Measurements from ENCODE around the gene WDFY2.

WDFY2 gene

DNA sequence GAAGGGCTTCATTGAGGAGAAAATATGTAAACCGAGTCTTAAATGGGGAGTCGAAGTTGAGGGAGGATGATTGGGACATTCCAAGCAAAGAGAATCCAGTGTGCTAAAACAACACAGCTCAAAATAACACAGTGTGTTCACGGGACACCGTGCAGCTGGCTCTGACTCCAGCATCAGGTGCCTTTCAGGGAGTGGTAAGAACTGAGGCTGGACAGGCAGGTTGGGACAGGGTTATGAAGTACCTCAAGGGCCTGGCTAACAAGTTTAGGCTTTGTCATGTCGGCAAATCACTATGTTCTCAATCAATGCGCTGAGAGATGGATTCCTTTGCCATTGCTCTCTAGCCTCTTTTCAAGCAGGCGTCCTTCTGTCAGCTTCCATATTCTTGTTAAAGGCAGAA is 27.5 kb upstream of the WDFY2 start:
- TF ChIP-seq, protein P1, sequence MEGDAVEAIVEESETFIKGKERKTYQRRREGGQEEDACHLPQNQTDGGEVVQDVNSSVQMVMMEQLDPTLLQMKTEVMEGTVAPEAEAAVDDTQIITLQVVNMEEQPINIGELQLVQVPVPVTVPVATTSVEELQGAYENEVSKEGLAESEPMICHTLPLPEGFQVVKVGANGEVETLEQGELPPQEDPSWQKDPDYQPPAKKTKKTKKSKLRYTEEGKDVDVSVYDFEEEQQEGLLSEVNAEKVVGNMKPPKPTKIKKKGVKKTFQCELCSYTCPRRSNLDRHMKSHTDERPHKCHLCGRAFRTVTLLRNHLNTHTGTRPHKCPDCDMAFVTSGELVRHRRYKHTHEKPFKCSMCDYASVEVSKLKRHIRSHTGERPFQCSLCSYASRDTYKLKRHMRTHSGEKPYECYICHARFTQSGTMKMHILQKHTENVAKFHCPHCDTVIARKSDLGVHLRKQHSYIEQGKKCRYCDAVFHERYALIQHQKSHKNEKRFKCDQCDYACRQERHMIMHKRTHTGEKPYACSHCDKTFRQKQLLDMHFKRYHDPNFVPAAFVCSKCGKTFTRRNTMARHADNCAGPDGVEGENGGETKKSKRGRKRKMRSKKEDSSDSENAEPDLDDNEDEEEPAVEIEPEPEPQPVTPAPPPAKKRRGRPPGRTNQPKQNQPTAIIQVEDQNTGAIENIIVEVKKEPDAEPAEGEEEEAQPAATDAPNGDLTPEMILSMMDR (IDR thresholded peaks at IDR 0.05; ENCODE audit: borderline replicate concordance, insufficient read depth, low read depth, low read length), result no peak
- H3K4me3 ChIP-seq (ENCODE audit: low read depth, low read length), result no peak overlapping the region

DNA sequence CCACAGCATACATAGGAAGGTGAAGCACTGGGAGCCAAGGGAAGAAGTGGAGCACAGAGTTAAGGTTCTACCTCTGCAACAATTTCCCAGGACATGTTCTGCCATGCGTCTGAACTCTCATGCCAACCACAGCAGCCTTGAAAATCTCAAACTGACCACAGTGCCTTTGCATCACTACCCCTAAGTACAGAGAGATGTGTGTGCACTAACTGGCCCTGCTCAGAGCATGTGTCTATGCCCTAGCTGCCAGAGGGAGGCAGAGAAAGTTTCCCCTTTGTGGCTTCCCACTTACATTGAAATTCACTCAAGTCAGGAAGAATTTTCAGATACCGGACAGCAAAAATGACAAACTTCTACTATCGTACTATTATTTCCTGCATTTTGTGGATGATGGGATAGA is 26.8 kb upstream of the WDFY2 start:
- TF ChIP-seq, protein P1 (IDR thresholded peaks at IDR 0.05; ENCODE audit: borderline replicate concordance, insufficient read depth, low read depth, low read length), result no peak
- H3K4me3 ChIP-seq (ENCODE audit: low read depth, low read length), result no peak overlapping the region

DNA sequence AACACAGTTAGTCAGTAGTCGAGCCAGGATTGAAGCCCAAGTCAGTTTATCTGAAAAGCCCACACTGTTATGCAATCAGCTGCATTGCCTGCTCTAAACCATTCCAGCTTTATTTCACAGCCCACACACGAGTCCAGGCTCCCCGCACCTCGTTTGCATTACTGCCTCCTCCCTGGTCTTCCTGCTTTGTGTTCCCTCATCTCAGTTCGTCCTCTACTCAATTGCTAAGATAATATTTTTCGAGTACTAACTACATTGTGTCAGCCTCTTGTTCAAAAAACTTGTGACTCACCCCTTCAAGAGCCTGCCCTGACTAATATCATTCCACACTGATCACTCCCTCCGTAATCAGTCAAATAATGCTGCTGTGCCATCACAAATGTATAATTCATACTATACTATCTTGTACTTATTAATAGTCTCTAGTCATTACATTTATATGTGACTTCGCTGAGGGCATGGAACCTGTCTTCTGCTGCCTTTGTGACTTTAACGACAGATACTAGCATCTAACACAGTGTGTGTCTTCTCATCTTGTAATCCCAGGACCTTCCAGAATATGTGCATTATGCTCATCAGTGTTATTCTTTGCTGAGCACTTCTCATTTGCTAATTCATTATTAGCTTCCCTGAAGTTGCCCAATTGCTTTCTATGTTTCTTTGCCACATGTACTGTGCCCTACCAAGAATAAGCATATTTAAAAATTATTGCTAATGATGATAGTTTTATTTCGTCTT is 26.2 kb upstream of the WDFY2 start:
- TF ChIP-seq, protein P1 (IDR thresholded peaks at IDR 0.05; ENCODE audit: borderline replicate concordance, insufficient read depth, low read depth, low read length), result no peak

DNA sequence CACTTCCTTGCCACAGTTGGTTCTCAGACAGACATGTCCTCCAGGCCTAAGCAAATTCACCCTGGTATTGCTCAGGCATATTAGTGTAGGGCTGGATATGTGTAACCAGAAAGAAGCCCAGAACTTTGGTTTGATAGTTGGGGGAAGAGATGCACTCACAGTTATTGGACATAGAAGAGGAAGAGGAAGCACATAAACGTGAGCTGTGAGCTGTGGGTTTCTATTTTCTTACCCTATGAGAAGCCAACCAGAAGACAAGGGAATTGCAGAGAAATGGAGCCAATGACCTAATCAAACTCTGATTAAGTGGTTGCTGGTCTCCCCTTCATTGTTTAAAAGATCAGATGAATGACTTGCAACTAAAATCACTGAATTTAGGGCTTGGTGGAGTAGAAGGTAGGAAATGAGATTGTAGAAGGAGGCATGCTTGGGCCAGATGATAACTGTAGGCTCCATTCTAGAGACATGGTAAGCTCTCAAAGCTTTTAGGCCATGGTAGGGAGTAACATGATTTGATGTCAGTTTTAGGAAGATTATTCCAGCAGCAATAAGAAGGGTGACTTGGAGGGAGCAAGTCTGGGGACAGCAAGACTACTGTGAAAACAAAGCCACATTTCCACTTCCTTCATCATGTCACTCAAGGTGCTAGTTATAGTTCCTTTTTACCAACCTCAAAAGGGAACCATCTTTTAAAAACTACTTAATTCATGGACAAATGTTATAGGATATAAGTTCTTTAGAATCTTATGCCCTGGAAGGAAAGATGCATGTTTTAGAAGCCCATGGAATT is 24.1 kb upstream of the WDFY2 start:
- no peak overlapping the region for H3K4me3 ChIP-seq (ENCODE audit: low read depth, low read length)
- TF ChIP-seq, protein P1 (IDR thresholded peaks at IDR 0.05; ENCODE audit: borderline replicate concordance, insufficient read depth, low read depth, low read length), result no peak

More for the DNA sequence above, 26.2 kb upstream of the WDFY2 start:
- H3K4me3 ChIP-seq (ENCODE audit: low read depth, low read length), result no peak overlapping the region

DNA sequence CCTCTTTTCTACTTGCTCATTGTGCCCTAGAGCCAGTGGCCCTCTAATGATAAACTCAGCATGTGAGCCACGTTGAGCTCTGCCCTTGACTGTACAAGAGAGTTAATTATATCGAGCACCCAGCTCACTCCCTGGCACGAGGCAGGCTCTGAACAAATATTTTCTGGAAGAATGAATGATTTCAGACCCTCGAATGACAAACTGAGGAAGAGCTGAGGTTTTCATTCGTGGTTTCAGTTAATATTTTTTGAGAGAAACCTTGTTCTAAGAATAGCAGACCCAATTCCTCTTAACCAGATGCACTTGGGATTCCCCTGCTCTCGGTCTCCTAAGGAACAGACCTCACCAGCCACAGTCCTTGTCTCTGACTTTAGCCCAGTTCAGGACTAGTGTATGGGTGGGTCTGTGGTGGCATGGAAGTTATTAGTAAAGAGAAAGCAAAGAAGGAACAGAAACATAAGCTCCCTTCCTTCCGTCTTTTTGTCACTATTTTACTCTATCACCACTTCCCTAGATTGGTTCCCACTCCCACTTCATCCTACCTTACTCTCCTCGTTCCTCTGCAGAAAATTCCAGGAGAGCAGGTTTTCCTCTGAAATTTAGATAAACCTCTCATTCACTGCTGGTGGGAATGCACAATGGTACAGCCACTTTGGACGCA is 22.1 kb upstream of the WDFY2 start:
- H3K4me3 ChIP-seq (ENCODE audit: low read depth, low read length), result no peak overlapping the region
- TF ChIP-seq, protein P1 (IDR thresholded peaks at IDR 0.05; ENCODE audit: borderline replicate concordance, insufficient read depth, low read depth, low read length), result no peak

DNA sequence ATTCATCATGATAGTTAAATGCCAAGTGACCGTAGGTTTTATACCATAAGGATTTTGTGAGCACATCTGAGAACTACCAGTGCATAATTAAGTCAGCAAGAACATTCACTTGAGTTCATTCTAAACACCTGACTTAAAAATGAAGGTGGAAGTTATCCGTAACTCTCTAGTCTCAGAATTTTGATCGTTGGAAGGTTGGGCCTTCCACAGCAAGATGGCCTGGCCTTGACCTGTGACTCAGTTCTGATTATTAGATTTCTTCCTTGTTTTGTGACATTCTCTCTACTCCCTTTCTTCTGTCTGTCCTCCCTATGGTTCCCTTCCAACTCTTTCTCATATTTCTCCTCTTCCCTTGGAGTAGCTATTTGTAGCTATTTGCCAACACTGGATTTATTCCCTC is 20.0 kb upstream of the WDFY2 start:
- TF ChIP-seq, protein P1 (IDR thresholded peaks at IDR 0.05; ENCODE audit: borderline replicate concordance, insufficient read depth, low read depth, low read length), result no peak
- no peak overlapping the region for H3K4me3 ChIP-seq (ENCODE audit: low read depth, low read length)

Measured in GM12875 (cell line).